NCI-H2227 (cell line): ENCODE results near the gene DCLK2.
"Not testable (repeated sequence)": the region's sequence is repeated elsewhere in the genome, so short reads cannot be mapped to it uniquely, and the experiment has no call there.

ENCODE experiments used
- DNase-seq: peaks from one replicate; lab custom pipeline; 2025; ENCODE audit not compliant: unreplicated experiment; lab: John Stamatoyannopoulos, UW

DCLK2 gene

GRCh38 chr4:150145090-150145945, 67.1 kb downstream of the DCLK2 start:
- no peak for DNase-seq

DNA sequence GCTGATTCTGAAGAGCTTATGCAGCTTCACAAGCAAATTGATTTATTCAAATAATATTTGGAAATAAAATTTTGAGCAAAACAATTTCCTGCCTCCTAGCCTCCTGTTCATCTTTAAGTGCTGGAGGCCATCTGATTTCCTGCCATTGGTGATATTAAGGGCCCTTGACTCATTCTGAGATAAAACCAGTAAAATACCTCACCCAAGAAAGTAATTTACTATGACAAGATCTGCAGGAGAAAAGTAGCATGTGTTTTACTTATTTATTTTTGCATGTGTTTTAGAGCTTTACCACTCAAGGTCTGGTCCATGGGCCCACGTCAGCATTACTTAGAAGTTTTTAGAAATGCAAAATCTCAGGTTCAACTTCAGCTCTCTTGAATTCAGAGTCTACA, 67.7 kb downstream of the DCLK2 start:
- DNase-seq, result no peak

GRCh38 chr4:150149381-150149780, 71.1 kb downstream of the DCLK2 start:
- DNase-seq, result no peak

DNA sequence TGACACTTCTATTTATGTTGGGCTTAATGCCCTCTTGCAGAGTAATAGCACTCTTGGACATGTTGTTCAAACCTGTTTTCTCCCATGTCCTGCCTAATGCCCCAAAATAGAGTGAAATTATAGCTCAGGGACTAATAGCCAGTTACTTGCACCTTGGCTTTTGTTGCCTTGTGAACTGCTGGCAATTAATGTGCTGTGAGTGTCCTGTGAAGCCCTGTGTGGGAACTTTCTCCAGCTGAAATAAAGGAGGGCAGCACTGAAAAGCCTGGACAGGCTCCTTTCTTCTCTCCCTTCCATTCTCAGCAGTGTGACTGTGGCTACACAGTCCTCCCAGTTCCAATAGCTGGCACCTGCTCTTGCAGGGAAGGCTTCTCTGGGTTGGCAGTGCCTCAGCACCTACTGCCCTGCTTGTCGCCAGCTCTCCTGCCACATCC, 72.4 kb downstream of the DCLK2 start:
- peak; percentile 86 for DNase-seq

DNA sequence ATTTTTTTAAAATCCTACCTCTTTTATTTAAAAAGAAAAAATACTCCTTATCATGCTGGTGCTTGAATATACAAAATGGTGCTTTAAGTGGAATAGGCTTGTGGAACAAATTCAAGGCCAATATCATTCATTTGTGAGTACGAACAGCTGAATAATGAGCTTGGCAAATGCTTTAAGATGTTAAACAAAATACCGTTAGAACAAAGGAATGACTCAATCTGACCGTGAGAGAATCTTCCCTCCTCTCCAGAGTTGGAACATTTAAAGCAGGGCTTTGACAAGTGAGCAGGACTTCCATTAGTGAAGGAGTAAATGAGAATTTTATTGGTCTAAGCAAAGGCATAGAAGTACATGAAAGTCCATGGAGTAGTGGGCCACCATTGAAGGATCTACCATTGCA, 74.5 kb downstream of the DCLK2 start:
- no peak for DNase-seq

DNA sequence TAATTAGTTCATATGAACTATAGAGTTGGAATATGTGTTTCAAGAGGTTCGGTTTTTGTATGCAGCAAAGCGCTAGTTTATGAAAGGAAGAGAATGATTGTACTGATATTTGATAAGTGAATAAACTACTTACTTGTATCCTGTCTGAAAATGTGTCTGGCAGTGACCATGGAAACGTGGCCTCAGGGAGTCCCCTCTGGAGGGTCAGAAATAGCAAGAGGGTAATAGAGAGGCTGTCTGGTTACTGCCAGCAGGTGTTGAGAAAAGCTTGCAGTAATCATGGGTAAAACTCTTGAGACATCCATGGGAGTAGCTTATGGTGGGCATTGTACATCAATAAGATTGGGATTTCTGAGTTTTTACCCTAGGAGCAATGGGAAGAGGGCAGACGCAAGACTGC, 77.1 kb downstream of the DCLK2 start:
- DNase-seq, result no peak

DNA sequence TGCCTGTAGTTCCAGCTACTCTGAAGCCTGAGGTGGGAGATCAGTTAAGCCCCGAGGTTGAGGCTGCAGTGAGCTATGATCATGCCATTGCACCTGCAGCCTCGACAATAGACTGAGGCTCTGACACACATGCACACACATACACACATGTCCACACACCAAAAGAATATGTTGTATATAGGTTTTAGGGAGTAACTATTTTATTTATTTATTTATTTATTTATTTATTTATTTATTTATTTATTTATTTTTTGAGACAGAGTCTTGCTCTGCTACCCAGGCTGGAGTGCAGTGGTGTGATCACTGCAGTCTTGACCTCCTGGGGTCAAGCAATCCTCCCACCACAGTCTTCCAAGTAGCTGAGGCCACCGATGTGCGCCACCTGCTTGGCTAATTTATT, 78.3 kb downstream of the DCLK2 start:
- DNase-seq, result no peak

DNA sequence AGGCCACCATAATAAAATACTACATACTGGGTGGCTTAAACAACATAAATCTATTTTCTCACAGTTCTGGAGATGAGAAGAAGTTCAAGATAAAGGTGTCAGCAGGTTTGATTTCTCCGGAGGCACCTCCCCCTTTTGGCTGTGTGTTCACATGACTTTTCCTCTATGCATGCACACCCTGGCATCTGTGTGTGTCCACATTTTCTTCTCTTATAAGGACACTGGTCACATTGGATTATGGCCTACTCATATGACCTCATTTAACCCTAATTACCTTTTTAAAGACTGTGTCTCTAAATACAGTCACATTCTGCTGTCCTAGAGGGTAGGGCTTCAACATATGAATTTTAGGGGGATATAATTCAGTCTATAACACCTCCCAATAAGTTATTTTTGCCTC, 79.8 kb downstream of the DCLK2 start:
- DNase-seq, result no peak

GRCh38 chr4:150160473-150160872, 82.2 kb downstream of the DCLK2 start:
- DNase-seq, result no peak

DNA sequence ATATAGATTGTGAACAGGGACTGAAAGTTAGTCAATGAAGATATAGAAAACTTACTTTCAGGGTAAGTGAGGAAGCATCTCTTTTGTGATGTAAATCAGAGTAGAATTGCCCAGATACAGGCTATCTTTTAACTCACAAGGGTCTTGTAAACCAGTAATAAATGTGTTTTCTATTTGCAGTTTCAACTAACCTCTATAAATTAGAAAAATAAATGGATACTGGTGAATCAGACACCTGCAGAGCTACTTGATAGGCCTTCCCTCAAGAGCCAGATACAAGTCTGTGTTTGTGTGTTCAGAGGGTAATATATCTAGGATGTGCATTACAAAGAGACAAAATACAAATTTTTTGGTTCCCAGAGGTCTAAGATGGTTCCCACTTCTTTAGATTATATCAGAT, 82.9 kb downstream of the DCLK2 start:
- DNase-seq, result no peak

DNA sequence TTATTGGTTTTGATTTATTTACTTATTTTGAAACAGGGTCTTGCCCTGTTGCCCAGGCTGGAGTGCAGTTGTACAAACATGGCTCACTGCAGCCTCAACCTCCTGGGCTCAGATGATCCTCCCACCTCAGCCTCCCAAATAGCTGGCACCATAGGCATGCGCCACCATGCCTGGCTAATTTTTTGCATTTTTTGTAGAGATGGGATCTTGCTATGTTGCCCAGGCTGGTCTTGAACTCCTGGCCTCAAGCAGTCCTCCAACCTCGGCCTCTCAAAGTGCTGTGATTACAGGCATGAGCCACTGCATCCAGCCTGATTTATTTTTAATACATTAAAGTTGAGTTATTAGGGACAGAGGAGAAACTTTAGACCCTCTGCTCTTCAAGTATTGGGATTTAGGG, 83.8 kb downstream of the DCLK2 start:
- not testable (repeated sequence) for DNase-seq

DNA sequence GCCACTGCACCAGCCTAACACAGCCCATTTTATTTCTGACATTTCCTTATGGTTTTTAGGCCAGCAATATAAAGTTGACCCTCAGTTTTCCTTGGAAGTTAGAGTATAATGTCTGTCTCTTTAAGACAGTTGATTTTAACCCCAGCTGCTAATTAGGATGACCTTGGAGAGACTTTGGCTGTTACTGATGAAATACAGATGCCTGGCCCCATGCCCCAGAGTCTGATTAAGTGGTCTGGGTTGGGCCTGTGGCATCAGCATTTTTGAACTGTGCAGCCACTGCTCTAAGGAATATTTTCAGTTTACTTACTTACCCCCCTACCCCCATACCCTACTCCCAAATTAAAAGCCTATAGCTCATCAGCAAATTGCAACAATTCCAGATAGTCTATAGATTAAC, 85.8 kb downstream of the DCLK2 start:
- DNase-seq, result no peak

GRCh38 chr4:150164956-150165629, 86.8 kb downstream of the DCLK2 start:
- no peak for DNase-seq

- no peak for DNase-seq
Observed at GRCh38 chr4:150167054-150167453, 88.8 kb downstream of the DCLK2 start.

DNA sequence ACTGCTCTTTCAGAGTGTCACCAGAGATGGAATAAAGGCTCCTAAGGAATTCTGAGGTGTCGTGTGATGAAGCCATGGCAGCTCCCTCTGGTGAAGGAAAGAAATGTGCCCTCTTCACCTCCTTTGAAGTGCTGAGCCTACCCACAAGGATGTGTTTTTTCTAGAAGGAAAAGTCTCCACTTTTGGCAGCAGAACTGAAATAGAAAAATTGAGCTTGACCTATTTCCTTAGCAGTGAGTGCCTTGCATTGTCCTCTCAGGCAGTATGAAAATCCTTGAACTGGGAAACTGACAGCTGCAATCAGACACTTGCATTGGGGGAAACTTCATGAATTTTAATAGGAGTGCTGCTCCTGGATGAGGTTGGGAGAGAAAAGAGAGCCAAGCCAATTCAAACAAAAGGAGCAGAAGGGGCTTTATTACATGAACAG, 95.2 kb downstream of the DCLK2 start:
- no peak for DNase-seq

DNA sequence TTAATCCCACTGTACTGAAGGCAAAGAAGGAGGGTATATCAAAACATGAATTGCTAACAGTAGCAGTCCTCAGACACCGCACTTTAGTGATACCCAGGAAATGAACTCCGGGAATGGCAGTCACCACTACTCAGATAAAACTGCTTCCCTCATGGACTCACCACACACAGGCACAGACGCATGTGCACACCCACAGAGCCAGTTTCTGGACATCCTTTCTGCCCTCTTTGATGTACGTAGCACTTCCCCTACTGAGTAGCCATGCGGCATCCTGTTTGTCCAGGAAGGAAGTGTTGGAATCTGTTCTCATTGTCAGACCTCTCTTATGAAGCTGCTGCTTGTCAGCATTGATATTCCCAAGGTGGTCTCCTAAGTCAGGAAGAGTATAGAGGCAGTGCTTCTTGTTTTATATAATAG, 95.7 kb downstream of the DCLK2 start:
- DNase-seq, result peak; percentile 26

DNA sequence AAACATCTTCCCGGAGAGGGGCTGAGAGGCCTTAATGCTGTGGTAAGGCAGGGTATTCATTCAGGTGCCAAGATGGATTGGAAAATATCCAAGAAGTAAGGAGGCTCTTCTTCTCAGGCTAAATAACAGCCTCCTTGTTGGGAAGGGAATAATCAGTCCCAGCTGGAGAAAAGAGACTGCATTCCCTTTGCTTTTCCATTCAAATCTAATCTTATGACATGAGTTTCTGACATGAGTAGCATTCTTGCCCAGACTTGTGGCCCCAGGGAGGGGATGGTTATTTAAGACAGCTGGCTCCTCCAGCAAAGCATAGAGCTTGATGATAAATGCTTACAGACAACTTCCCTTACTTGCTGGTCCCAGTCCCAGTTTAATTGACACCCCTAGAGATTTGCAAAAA, 98.3 kb downstream of the DCLK2 start:
- DNase-seq, result peak; percentile 27

GRCh38 chr4:150178161-150178560, 99.9 kb downstream of the DCLK2 start:
- no peak for DNase-seq

- DNase-seq, result peak; percentile 83
Observed at GRCh38 chr4:150181536-150181935, 103.3 kb downstream of the DCLK2 start.

GRCh38 chr4:150182794-150183193, 104.5 kb downstream of the DCLK2 start:
- DNase-seq, result no peak

DNA sequence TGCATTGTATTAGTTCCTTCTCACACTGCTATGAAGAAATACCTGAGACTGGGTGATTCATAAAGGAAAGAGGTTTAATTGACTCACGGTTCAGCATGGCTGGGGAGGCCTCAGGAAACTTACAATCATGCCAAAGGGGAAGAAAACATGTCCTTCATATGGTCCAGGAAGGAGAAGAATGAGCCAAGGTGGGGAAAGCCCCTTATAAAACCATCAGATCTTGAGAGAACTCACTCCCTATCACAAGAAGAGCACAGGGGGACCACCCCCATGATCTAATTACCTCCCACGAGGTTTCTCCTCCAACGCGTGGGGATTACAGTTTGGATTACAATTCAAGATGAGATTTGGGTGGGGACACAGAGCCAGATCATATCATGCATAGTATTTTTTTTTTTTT, 106.8 kb downstream of the DCLK2 start:
- DNase-seq, result not testable (repeated sequence)

GRCh38 chr4:150192986-150193385, 114.7 kb downstream of the DCLK2 start:
- DNase-seq, result no peak
